HG02610 (cell line): ENCODE data around the gene OR2L3.
A peak's percentile ranks its signal among the peaks of the same experiment; 100 is the strongest.
"Not testable (repeated sequence)": the region's sequence is repeated elsewhere in the genome, so short reads cannot be mapped to it uniquely, and the experiment has no call there.

ENCODE experiments used
- ATAC-seq: cut with Tn5 transposase; IDR thresholded peaks from one replicate; pipeline ENCODE4 v1.9.1; 2021; ENCODE audit warnings: mild to moderate bottlenecking, moderate library complexity; ENCODE audit not compliant: unreplicated experiment

OR2L3 gene

GRCh38 chr1:248046536-248046935 is at the start of gene OR2L3:
OR2L3 (plus strand) TSS chr1:248046836; CDS start chr1:248060682, 13,846 bp downstream.
- ATAC-seq, result no peak

GRCh38 chr1:247998811-247999210 is 47.8 kb upstream of the OR2L3 start:
- ATAC-seq, result no peak

- no peak for ATAC-seq
These were observed 46.5 kb upstream of the OR2L3 start for GRCh38 chr1:248000169-248000568.

- ATAC-seq, result no peak
These were observed 38.9 kb upstream of the OR2L3 start for GRCh38 chr1:248007778-248008177.

- ATAC-seq, result no peak
These were observed 37.0 kb upstream of the OR2L3 start for GRCh38 chr1:248009681-248010080.

- no peak for ATAC-seq
These were observed 33.4 kb upstream of the OR2L3 start, which contains the start of gene OR2L5 for GRCh38 chr1:248013229-248013710. OR2L5 (plus strand) TSS chr1:248013660; CDS start chr1:248021948, 8,288 bp downstream.

GRCh38 chr1:248015803-248016202 is 30.8 kb upstream of the OR2L3 start:
- ATAC-seq, result no peak

GRCh38 chr1:248029770-248030169 is 16.9 kb upstream of the OR2L3 start, which contains the start of gene OR2L2:
OR2L2 (plus strand) TSS chr1:248030070; CDS start chr1:248038268, 8,198 bp downstream.
- ATAC-seq, result no peak

- ATAC-seq, result peak; percentile 84
These were observed 1.4 kb upstream of the OR2L3 start for GRCh38 chr1:248045209-248045608.

- ATAC-seq, result no peak
These were observed 372 bp downstream of the OR2L3 start for GRCh38 chr1:248047008-248047407.

- ATAC-seq, result no peak
These were observed 8.0 kb downstream of the OR2L3 start for GRCh38 chr1:248054671-248055070.

GRCh38 chr1:248055261-248055660 is 8.6 kb downstream of the OR2L3 start:
- ATAC-seq, result no peak

- no peak for ATAC-seq
These were observed 18.4 kb downstream of the OR2L3 start for GRCh38 chr1:248065071-248065470.

GRCh38 chr1:248065604-248066003 is 19.0 kb downstream of the OR2L3 start:
- no peak for ATAC-seq

GRCh38 chr1:248083864-248084263 is 37.2 kb downstream of the OR2L3 start:
- ATAC-seq, result not testable (repeated sequence)

- ATAC-seq, result no peak
These were observed 48.2 kb downstream of the OR2L3 start, which contains the start of gene OR2L13 for GRCh38 chr1:248094884-248095283. OR2L13 (plus strand) TSS chr1:248095184; CDS start chr1:248099376, 4,192 bp downstream.

GRCh38 chr1:248098529-248098928 is 51.9 kb downstream of the OR2L3 start:
- ATAC-seq, result no peak

GRCh38 chr1:248102847-248103246 is 56.2 kb downstream of the OR2L3 start:
- no peak for ATAC-seq

- no peak for ATAC-seq
These were observed 64.5 kb downstream of the OR2L3 start for GRCh38 chr1:248111157-248111556.
